ENCODE measurements around the gene SLC16A10.

SLC16A10 gene

DNA sequence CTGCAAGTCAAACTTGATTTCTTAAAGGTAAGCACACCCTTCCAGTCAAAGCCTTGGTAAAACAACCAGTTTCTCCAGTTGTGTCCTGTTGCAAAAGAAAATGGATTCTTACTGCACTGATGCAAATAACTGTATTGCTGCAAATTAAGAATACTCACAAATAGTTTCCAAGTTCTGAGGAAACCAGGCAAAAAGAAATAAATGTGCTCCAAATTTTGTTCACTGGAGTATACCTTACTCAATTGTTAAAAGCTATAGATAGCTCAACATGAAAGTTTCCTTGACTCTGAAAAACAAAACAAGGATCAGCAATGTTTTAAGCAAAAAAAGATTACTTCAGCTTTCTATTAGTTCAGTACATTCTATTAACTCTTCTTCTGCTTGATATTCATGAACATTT, 75.2 kb downstream of the SLC16A10 start:
- H3K4me3 ChIP-seq (replicated peaks; ENCODE audit: low read depth, low read length) = no peak overlapping the region
- no peak for DNase-seq (ENCODE audit: low read depth)
- TF ChIP-seq, protein P1, sequence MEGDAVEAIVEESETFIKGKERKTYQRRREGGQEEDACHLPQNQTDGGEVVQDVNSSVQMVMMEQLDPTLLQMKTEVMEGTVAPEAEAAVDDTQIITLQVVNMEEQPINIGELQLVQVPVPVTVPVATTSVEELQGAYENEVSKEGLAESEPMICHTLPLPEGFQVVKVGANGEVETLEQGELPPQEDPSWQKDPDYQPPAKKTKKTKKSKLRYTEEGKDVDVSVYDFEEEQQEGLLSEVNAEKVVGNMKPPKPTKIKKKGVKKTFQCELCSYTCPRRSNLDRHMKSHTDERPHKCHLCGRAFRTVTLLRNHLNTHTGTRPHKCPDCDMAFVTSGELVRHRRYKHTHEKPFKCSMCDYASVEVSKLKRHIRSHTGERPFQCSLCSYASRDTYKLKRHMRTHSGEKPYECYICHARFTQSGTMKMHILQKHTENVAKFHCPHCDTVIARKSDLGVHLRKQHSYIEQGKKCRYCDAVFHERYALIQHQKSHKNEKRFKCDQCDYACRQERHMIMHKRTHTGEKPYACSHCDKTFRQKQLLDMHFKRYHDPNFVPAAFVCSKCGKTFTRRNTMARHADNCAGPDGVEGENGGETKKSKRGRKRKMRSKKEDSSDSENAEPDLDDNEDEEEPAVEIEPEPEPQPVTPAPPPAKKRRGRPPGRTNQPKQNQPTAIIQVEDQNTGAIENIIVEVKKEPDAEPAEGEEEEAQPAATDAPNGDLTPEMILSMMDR (IDR thresholded peaks at IDR 0.05; ENCODE audit: low read length, missing control alignments) = no peak

DNA sequence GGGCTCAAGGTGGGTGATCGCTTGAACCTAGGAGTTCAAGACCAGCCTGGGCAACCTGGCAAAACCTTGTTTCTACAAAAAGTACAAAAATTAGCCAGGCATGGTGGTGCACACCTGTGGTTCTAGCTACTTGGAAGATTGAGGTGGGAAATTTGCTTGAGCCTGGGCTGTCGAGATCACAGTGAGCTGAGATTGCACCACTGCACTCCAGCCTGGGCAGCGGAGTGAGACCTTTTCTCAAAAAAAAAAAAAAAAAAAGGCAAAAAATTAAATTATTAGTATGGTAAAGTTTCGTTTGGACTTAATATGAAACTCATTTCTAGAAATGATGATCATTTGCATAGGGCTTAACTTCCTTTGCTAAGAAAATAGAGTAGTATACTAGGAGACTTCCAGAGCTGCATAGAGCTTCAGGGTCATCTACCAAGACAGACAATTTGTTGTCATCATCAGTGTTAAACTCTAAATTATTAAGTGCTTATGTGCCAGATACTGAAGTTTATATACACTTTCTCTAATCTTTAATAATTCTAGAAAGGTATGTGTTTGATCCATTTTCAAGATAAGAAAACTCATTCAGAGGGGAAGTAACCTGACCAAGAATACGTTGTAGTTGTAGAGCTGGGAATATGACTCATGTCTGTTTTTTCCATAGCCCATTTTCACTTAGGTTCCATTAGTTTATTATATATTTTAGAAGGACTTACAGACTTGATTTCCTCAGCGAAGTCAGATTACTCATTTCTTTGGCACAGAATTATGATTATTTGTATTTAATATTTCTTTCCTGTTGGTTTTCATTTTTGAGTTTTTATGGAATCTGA, 84.5 kb downstream of the SLC16A10 start:
- no peak for DNase-seq (ENCODE audit: low read depth)
- H3K4me3 ChIP-seq (replicated peaks; ENCODE audit: low read depth, low read length) = no peak overlapping the region
- TF ChIP-seq, protein P1 (IDR thresholded peaks at IDR 0.05; ENCODE audit: low read length, missing control alignments) = no peak

DNA sequence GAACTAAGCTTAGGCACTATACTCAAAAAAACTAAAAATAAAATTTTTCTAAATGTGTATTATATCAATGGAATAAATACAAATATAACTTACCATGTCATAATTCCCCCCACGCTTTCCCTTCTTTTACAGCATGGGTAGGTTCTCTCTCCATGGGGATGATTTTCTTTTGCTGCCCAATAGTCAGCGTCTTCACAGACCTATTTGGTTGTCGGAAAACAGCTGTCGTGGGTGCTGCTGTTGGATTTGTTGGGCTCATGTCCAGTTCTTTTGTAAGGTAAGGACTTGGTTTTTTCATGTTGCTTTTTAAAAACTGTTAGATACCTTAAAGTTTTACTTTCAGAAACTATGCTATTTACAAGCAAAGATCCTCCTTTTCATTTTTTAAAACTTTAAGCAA, 85.3 kb downstream of the SLC16A10 start:
- no peak overlapping the region for H3K4me3 ChIP-seq (replicated peaks; ENCODE audit: low read depth, low read length)
- DNase-seq (ENCODE audit: low read depth) = no peak
- TF ChIP-seq, protein P1 (IDR thresholded peaks at IDR 0.05; ENCODE audit: low read length, missing control alignments) = no peak

DNA sequence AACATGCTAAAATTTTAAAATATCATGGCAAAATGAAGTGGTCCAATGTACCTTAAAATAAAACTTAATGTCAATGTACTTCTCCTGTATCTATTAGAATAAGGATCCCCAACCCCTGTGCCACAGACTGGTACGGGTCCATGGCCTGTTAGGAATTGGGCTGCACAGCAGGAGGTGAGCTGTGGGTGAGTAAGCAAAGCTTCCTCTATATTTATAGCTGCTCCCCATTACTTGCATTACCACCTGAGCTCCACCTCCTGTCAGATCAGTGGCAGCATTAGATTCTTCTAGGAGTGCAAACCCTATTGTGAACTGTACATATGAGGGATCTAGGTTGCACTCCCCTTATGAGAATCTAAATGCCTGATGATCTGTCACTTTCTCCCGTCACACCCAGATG, 86.0 kb downstream of the SLC16A10 start:
- TF ChIP-seq, protein P1 (IDR thresholded peaks at IDR 0.05; ENCODE audit: low read length, missing control alignments) = no peak

DNA sequence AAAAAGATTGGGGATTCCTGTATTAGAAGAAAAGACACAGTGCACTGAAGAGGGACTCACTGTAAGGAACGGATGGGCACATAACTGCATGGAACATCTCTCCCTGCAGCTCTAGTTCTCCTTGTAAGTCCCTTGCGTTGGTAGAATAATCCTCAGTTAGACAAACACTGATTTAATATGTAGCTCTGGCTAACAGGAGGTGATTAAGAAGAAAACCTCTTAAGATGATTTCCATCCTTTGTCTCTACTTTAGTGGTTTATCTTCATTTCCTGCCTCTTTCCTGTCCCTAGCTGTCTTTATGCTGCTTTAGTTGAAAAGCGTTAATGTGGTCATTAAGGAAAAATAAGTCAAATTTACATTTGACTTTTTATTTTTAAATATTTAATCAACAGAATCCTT, 86.6 kb downstream of the SLC16A10 start:
- DNase-seq (ENCODE audit: low read depth) = no peak
- TF ChIP-seq, protein P1 (IDR thresholded peaks at IDR 0.05; ENCODE audit: low read length, missing control alignments) = no peak
- no peak overlapping the region for H3K4me3 ChIP-seq (replicated peaks; ENCODE audit: low read depth, low read length)

More for the DNA sequence above, 86.0 kb downstream of the SLC16A10 start:
- H3K4me3 ChIP-seq (replicated peaks; ENCODE audit: low read depth, low read length) = no peak overlapping the region
- DNase-seq (ENCODE audit: low read depth) = no peak

DNA sequence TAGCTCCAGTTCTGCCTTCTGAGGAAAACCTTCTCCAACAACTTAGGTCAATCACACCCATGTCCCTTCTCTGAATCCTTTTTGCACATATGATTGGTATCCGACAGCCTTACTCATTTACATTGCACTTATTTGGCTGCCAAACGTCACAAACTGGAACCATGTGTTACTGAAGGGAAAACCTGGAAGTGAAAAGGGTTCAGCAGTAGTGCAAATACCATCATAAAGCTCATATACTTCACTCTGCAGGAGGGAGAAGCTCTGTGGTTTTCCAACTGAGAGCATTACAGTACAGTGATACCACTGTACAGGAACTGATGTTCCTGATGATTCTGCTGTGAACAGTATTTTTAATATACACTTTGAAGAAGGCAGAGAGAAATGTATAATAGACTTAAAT, 87.8 kb downstream of the SLC16A10 start:
- TF ChIP-seq, protein P1 (IDR thresholded peaks at IDR 0.05; ENCODE audit: low read length, missing control alignments) = no peak
- no peak for DNase-seq (ENCODE audit: low read depth)
- no peak overlapping the region for H3K4me3 ChIP-seq (replicated peaks; ENCODE audit: low read depth, low read length)
